Cerebellar nuclear complex (tissue), 1 donor: ENCODE results near the gene TBX20.

Source experiments
- DNase-seq, 2 experiments: peaks; one replicate each; lab custom pipeline; 2025; lab: John Stamatoyannopoulos, UW

TBX20 gene, protein sequence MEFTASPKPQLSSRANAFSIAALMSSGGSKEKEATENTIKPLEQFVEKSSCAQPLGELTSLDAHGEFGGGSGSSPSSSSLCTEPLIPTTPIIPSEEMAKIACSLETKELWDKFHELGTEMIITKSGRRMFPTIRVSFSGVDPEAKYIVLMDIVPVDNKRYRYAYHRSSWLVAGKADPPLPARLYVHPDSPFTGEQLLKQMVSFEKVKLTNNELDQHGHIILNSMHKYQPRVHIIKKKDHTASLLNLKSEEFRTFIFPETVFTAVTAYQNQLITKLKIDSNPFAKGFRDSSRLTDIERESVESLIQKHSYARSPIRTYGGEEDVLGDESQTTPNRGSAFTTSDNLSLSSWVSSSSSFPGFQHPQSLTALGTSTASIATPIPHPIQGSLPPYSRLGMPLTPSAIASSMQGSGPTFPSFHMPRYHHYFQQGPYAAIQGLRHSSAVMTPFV

GRCh38 chr7:35253710-35254495 is at the start of gene TBX20:
TBX20 (minus strand) TSS chr7:35254100; CDS start chr7:35253620, 480 bp downstream.
- DNase-seq = no peak

- DNase-seq = no peak
Observed at GRCh38 chr7:35289376-35289775, 35.5 kb upstream of the TBX20 start.

DNA sequence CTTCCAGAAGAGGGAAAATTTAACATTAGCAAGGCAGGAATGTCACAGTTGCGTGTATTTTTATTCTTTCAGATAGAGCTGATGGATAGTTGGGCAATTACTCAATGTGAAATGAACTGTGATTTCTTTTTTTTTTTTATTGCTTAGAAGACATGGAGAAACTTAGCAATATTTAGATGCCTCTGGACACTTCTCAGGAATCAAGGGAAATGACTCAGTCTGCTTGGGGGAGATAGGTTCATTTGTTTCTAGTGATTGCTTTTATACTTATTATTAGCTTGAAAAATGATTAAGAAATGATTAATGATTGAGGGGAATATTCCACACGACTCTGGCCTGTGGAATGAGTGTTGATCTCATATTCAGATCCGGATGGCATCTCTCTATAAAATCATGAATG is 33.1 kb upstream of the TBX20 start:
- DNase-seq = no peak

DNA sequence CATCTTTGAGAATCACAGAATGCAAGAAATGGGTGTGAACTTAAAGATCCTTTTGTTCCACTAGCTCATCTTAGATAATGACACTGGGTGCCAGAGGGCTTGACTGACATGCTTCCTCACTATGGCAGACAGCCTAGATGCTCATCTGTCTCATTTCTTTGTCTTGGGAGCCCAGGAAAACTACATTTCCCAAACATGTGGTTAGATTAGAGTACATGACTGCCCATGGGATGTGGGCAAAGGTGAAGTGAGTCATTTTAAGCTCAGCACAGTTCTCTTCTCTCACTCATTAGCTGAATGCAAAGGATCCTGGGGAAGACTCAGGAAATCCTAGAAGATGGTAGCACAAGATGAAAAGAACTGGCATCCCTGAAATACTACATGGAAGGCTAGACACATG is 32.5 kb upstream of the TBX20 start:
- no peak for DNase-seq

DNA sequence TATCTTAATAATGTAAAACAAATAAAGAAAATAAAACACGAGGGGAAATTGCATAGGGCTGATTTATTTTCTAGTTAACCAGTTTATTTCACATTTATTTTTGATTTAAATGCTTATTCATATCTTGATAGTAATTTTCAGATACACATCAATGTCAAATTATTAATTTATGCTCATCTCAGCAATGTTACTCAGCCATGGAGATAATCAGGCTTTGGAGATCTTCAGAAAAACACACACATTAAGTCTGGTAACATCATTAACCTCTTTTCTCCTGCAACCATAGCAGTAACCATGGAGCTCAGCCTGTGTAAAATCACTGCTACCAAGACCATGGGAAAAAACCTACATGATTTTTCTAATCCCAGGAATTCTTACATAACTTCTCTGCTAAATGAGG is 31.9 kb upstream of the TBX20 start:
- DNase-seq = no peak

DNA sequence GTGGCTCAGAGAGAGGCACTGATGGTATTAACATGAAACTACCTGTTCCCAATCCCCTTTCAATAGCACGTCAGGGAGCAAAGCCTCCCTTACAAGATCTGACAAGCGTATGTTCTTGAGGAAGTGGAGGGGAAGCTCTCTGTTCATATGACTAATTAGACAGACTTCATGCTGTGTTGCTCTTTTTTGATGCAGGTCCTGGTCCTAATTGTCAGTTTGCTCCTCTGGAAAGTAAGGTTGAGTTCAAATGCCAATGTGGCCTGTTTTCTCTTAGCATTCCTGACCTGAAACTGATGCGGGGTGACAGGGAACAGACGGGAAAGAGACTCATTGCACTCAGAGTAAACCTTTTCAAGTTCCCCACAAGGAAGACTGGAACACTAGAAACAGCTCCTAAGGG is 27.0 kb upstream of the TBX20 start:
- no peak for DNase-seq

DNA sequence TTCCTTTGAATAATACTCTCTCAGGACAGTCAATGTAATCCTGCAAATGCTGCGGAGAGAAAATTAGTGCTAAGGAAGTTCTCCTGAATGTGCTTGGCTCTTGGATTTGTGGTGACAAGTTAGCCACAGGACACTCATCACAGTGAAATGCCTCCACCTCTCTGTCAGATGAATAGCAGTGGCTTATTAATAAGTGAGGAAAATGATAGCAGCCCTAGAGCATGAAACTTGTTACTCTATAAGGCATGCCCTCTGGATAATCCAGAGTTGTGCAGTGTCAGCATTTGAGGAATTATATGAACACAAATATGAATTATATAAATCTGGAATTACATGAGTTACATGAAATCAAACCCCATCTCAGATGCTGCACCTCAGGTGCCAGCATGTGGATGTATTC is 23.5 kb upstream of the TBX20 start:
- no peak for DNase-seq

DNA sequence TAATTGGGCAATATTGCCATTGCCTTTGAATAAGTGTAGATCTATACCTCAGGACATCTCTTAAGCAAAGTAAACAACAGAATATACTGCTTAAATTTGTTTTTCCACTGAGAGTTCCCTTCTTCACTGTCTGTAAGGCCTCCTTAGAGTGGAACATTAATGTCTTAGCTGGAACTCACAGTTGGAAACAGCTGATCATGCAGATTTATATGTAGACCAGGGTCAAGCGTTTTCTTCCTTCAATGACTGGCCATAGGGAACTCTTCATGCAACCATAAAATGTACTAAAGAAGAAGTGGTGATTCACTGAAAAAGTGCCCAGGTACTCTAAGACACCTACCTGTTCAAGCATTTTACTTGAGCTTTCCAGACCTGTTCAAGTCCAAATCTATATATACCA is 18.3 kb upstream of the TBX20 start:
- DNase-seq = no peak

DNA sequence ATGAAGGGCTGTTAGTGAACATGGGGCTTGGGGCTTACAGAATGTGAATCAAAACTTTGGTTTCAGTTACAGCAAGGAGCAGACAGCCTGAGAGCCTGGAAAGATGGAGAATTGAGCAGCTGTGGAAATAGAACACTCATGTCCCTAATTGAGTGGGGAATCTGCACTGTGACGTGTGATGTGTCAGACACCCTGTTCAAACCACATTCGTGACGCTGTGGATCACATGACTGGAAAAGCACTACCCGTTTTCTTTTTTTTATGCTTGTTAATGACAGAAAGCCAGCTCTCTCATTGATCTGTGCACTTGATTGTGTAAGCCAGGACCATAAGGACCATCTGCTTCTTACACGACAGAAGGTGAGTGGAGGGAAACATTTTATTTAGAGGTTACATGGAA is 15.1 kb upstream of the TBX20 start:
- no peak for DNase-seq

- no peak for DNase-seq
Observed at GRCh38 chr7:35267411-35267810, 13.5 kb upstream of the TBX20 start.

- no peak for DNase-seq
Observed at GRCh38 chr7:35263396-35263795, 9.5 kb upstream of the TBX20 start.

GRCh38 chr7:35261476-35262285 is 7.8 kb upstream of the TBX20 start:
- no peak for DNase-seq

DNA sequence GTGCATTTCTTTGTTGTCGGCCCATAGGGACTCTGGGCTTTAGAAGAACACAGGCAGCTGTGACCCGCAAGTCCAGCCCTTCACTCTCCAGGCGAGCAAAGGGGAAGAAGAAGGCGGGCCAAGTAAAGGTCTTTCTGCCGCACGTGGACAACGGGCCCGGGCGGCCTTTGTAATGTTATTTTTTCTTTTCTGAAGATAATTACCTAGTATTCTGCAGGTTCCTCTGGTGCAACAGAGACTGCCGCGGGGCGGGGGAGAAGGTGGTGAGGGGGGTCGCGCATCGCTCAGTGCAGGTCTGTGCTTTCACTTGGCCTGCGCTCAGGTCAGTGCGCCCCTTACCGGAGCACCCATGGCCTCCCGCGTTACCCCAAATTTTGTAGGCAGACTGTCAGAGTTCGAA is 7.1 kb upstream of the TBX20 start:
- no peak for DNase-seq

GRCh38 chr7:35260246-35260645 is 6.3 kb upstream of the TBX20 start:
- no peak for DNase-seq

GRCh38 chr7:35259523-35259908 is 5.6 kb upstream of the TBX20 start:
- no peak for DNase-seq

- no peak for DNase-seq
Observed at GRCh38 chr7:35258868-35259522, 5.1 kb upstream of the TBX20 start.

DNA sequence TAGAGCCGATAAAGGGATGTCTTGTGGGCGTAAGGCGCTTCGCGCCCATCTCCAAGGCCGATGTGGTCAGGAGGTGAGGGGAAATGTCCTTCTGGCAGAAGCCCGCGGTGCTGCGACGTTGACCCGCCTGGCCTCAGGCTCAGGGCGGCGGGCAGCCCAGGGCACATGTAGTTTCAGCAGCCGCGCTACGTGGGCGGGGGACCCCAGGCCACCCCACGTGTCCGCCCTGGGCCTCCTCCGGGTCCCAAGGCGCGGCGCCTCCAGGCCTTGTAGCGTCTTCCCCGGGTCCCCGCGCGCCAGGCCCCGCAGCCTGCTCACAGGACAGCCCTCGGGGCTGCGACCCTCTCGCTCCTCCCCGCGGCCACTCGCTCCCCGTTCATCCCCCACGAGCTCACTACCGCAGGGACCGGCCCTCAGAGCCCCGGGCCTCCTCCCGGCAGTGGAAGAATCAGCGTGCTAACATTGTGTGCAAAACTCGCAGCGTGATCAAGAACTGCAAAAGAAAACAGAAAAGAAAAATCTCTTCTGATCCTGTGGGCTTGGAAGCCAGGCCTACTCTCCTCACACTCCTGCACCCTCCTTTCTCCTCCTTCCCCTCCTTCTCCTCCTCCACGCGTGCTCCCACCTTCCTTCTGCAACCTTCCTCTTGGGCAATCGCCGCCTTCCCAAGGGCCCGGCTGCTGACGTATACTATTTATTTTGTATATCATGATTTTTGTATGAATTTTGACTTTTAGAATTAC is 4.4 kb upstream of the TBX20 start:
- no peak for DNase-seq

- no peak for DNase-seq
Observed at GRCh38 chr7:35257251-35258124, 3.6 kb upstream of the TBX20 start.

- DNase-seq = no peak
Observed at GRCh38 chr7:35256256-35257175, 2.6 kb upstream of the TBX20 start.
